GM12878 (cell line): ENCODE measurements around the gene CACUL1. TPM values are rescaled to one million over a fixed set of nuclear protein-coding genes. Genes with fewer than 3 reads are reported as not detected.

Source experiments
- BMI1 ChIP-seq: fragments of 450-650 bp; IDR thresholded peaks from 2 replicates; pipeline ENCODE4 v1.6.1; 2016; ENCODE audit warnings: mild to moderate bottlenecking, moderate library complexity, borderline replicate concordance
- CHD2 ChIP-seq: IDR thresholded peaks from 2 replicates; pipeline ENCODE4 v1.6.1; 2011; ENCODE audit warnings: low read depth, low read length, improper control_type of control experiment, borderline replicate concordance
- DPF2 ChIP-seq: fragments of 450-650 bp; IDR thresholded peaks from 2 replicates; pipeline ENCODE4 v1.6.1; 2017; ENCODE audit warnings: mild to moderate bottlenecking
- EGR1 ChIP-seq, 2 experiments: IDR thresholded peaks; 1 replicate in 1 of 2; 2 replicates in 1 of 2; pipeline ENCODE4 v1.6.1; 2011 to 2012; ENCODE audit warnings: low read depth in 2 of 2, low read length in 2 of 2, borderline replicate concordance in 1 of 2, mild to moderate bottlenecking in 1 of 2, moderate library complexity in 1 of 2
- GATAD2B ChIP-seq: fragments of 450-650 bp; conservative IDR thresholded peaks from 2 replicates; pipeline ENCODE4 v1.6.1; 2017; ENCODE audit warnings: low read depth, mild to moderate bottlenecking, moderate library complexity
- NKRF ChIP-seq: fragments of 450-650 bp; conservative IDR thresholded peaks from 2 replicates; pipeline ENCODE4 v1.6.1; 2017; ENCODE audit warnings: mild to moderate bottlenecking, moderate library complexity
- RB1 ChIP-seq: fragments of 450-650 bp; formaldehyde crosslinking; IDR thresholded peaks from 2 replicates; pipeline ENCODE4 v1.6.1; 2017; ENCODE audit warnings: mild to moderate bottlenecking, borderline replicate concordance
- RELA ChIP-seq: fragments of 450-650 bp; IDR thresholded peaks from 2 replicates; pipeline ENCODE4 v1.8.0; 2014; ENCODE audit warnings: borderline replicate concordance; ENCODE audit not compliant: partially characterized antibody
- STAT3 ChIP-seq: IDR thresholded peaks from 2 replicates; pipeline ENCODE4 v1.6.1; 2011; ENCODE audit warnings: low read depth, low read length, improper control_type of control experiment
- TARDBP ChIP-seq: IDR thresholded peaks from 2 replicates; pipeline ENCODE4 v1.6.1; 2016; ENCODE audit warnings: borderline replicate concordance
- TBL1XR1 ChIP-seq: IDR thresholded peaks from 2 replicates; pipeline ENCODE4 v1.6.1; 2012; ENCODE audit warnings: low read depth, low read length, improper control_type of control experiment
- TCF12 ChIP-seq: IDR thresholded peaks from 2 replicates; pipeline ENCODE4 v1.6.1; 2011; ENCODE audit warnings: low read depth, mild to moderate bottlenecking, low read length
- USF1 ChIP-seq: IDR thresholded peaks from 2 replicates; pipeline ENCODE4 v1.6.1; 2011; ENCODE audit warnings: borderline replicate concordance, low read depth, mild to moderate bottlenecking, moderate library complexity, mixed read lengths, low read length; ENCODE audit not compliant: insufficient read depth; ENCODE audit errors: extremely low read length
- ZBTB11 ChIP-seq: fragments of 450-650 bp; formaldehyde crosslinking; IDR thresholded peaks from 2 replicates; pipeline ENCODE4 v1.5.0; 2022; ENCODE audit warnings: mild to moderate bottlenecking, missing genetic modification characterization
- polyA plus RNA-seq, 11 experiments: library from polyadenylated mRNA; depleted of rRNA in 4 of 11; unstranded in 6 of 11; stranded (reverse) in 5 of 11; fragments of >200 nt; fragmentation: Nextera tagmentation in 4 of 11; fragmentation: Illumina TruSeq in 1 of 11; extraction: Ambion mirVana in 4 of 11; extraction: Trizol in 1 of 11; gene quantifications; 1 replicate in 1 of 11; 2 replicates in 10 of 11; pipeline versions ENCODE4 v1.2.1 to v1.2.3, GENCODE V29; 2011 to 2016; ENCODE audit warnings: inconsistent platforms in 2 of 11, missing spikeins in 2 of 11, low read depth in 1 of 11
- total RNA-seq, 4 experiments: library from RNA; depleted of rRNA in 3 of 4; stranded (reverse); fragments of >200 nt in 3 of 4; fragmentation: Illumina TruSeq in 1 of 4; extraction: Trizol in 1 of 4; gene quantifications; 2 replicates each; pipeline versions ENCODE4 v1.2.1 to v1.2.3, GENCODE V29; 2013 to 2021
- TF ChIP-seq, protein P1 (sequence below): IDR thresholded peaks from 2 replicates; pipeline ENCODE4 v1.6.1; 2012; ENCODE audit warnings: low read length, inconsistent platforms
- TF ChIP-seq, protein P2 (sequence below): fragments of 450-650 bp; IDR thresholded peaks from 2 replicates; pipeline ENCODE4 v1.6.1; 2017; ENCODE audit warnings: mild to moderate bottlenecking, moderate library complexity

Gene CACUL1
- total and polyA plus RNA-seq, 10 of the 15 experiments (the other 5 are each of a cell fraction or from before 2014, with no cell fraction given): 7.4 to 23.2 (median 13.0) TPM

- peak; percentile 94 for TF ChIP-seq RELA
- TF ChIP-seq NKRF: peak; percentile 52
- peak; percentile 53; the same call in 1 of the 2 replicates for TF ChIP-seq GATAD2B
- peak; percentile 99 for TF ChIP-seq USF1
- TF ChIP-seq, protein P1, sequence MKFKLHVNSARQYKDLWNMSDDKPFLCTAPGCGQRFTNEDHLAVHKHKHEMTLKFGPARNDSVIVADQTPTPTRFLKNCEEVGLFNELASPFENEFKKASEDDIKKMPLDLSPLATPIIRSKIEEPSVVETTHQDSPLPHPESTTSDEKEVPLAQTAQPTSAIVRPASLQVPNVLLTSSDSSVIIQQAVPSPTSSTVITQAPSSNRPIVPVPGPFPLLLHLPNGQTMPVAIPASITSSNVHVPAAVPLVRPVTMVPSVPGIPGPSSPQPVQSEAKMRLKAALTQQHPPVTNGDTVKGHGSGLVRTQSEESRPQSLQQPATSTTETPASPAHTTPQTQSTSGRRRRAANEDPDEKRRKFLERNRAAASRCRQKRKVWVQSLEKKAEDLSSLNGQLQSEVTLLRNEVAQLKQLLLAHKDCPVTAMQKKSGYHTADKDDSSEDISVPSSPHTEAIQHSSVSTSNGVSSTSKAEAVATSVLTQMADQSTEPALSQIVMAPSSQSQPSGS: no peak
- TF ChIP-seq, protein P2, sequence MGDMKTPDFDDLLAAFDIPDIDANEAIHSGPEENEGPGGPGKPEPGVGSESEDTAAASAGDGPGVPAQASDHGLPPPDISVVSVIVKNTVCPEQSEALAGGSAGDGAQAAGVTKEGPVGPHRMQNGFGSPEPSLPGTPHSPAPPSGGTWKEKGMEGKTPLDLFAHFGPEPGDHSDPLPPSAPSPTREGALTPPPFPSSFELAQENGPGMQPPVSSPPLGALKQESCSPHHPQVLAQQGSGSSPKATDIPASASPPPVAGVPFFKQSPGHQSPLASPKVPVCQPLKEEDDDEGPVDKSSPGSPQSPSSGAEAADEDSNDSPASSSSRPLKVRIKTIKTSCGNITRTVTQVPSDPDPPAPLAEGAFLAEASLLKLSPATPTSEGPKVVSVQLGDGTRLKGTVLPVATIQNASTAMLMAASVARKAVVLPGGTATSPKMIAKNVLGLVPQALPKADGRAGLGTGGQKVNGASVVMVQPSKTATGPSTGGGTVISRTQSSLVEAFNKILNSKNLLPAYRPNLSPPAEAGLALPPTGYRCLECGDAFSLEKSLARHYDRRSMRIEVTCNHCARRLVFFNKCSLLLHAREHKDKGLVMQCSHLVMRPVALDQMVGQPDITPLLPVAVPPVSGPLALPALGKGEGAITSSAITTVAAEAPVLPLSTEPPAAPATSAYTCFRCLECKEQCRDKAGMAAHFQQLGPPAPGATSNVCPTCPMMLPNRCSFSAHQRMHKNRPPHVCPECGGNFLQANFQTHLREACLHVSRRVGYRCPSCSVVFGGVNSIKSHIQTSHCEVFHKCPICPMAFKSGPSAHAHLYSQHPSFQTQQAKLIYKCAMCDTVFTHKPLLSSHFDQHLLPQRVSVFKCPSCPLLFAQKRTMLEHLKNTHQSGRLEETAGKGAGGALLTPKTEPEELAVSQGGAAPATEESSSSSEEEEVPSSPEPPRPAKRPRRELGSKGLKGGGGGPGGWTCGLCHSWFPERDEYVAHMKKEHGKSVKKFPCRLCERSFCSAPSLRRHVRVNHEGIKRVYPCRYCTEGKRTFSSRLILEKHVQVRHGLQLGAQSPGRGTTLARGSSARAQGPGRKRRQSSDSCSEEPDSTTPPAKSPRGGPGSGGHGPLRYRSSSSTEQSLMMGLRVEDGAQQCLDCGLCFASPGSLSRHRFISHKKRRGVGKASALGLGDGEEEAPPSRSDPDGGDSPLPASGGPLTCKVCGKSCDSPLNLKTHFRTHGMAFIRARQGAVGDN: no peak
- peak; percentile 63; the same call in 1 of the 2 replicates for TF ChIP-seq RB1
- TF ChIP-seq DPF2: peak; percentile 53
- no peak for TF ChIP-seq ZBTB11 (CRISPR knock-in tag)
- TF ChIP-seq TARDBP: 0 out of 2 replicates have a peak, but pooled peaks have one; percentile 4
- no peak for TF ChIP-seq STAT3
- no peak for TF ChIP-seq TBL1XR1
- TF ChIP-seq EGR1 (IDR thresholded peaks at IDR 0.05; ENCODE audit: borderline replicate concordance in 1 of 2, low read depth in 2 of 2, low read length in 2 of 2): peak in 1 of 2 experiments; percentile 95; a peak in 2 of 3 replicates
- TF ChIP-seq TCF12: peak; percentile 68; the same call in 1 of the 2 replicates
- TF ChIP-seq BMI1: peak; percentile 100
- TF ChIP-seq CHD2: peak; percentile 48; the same call in 1 of the 2 replicates
Measured at GRCh38 chr10:118754556-118755423, at the start of gene CACUL1 (continued).
